Stomach (tissue), 4 donors: ENCODE results near the gene SMAD2.

Experiments used
- EP300 ChIP-seq: sonication (generic); formaldehyde crosslinking; IDR thresholded peaks from one replicate; pipeline ENCODE4 v1.6.1; 2017; ENCODE audit warnings: antibody characterized with exemption
- POLR2A ChIP-seq, 4 donors: fragments of 450-650 bp; IDR thresholded peaks; one replicate each; pipeline ENCODE4 v1.6.1; 2016; ENCODE audit warnings: antibody characterized with exemption in 4 of 4, control low read depth in 2 of 4, mild to moderate bottlenecking in 1 of 4, moderate library complexity in 1 of 4
- POLR2AphosphoS5 ChIP-seq, 3 donors: sonication (generic); formaldehyde crosslinking; IDR thresholded peaks; one replicate each; pipeline ENCODE4 v1.6.1; 2016; ENCODE audit warnings: antibody characterized with exemption in 3 of 3
- TF ChIP-seq, protein P1 (sequence below), 7 experiments: fragments of 450-650 bp in 4 of 7; fragments of 200-600 bp in 3 of 7; sonication (generic) in 3 of 7; IDR thresholded peaks; one replicate each; pipeline ENCODE4 v1.5.1; 2016 to 2019; ENCODE audit warnings: antibody characterized with exemption in 7 of 7, control low read depth in 2 of 7, mild to moderate bottlenecking in 1 of 7

DNA sequence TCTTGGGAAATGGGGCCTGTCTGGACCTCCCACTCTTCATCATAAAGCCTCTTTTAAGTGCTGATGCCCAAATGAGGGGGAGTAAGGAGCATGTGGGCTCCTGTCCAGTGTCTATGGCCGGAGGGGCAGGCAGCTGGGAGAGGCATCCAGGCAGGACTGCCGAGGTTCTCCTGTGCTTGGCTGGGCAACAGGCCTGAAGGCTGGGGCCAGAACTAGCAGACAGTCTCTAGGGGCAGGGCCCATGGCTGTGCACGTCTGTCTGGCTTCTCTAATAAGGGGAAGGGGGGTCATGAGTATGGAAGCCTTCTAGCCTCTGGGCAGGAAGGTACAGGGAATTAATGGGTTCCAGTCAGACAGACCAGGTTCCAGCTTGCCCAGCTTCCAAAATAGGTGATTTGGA, 128.6 kb downstream of the SMAD2 start:
- TF ChIP-seq, protein P1, sequence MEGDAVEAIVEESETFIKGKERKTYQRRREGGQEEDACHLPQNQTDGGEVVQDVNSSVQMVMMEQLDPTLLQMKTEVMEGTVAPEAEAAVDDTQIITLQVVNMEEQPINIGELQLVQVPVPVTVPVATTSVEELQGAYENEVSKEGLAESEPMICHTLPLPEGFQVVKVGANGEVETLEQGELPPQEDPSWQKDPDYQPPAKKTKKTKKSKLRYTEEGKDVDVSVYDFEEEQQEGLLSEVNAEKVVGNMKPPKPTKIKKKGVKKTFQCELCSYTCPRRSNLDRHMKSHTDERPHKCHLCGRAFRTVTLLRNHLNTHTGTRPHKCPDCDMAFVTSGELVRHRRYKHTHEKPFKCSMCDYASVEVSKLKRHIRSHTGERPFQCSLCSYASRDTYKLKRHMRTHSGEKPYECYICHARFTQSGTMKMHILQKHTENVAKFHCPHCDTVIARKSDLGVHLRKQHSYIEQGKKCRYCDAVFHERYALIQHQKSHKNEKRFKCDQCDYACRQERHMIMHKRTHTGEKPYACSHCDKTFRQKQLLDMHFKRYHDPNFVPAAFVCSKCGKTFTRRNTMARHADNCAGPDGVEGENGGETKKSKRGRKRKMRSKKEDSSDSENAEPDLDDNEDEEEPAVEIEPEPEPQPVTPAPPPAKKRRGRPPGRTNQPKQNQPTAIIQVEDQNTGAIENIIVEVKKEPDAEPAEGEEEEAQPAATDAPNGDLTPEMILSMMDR (IDR thresholded peaks at IDR 0.05) = no peak
- TF ChIP-seq POLR2A (IDR thresholded peaks at IDR 0.05) (no peak), POLR2AphosphoS5 (IDR thresholded peaks at IDR 0.05) (no peak), EP300 (no peak)
